ENCODE results near the gene SEC14L5.

- TF ChIP-seq CTCF (IDR thresholded peaks at IDR 0.05; ENCODE audit: poor library complexity, severe bottlenecking) (no peak), TAF1 (IDR thresholded peaks at IDR 0.05; ENCODE audit: low read depth) (no peak), POLR2AphosphoS5 (IDR thresholded peaks at IDR 0.05) (no peak), EZH2 (IDR thresholded peaks at IDR 0.05; ENCODE audit: borderline replicate concordance, insufficient read depth, low read length, poor library complexity, severe bottlenecking) (no peak), RAD21 (conservative IDR thresholded peaks at IDR 0.05) (no peak), REST (IDR thresholded peaks at IDR 0.05; ENCODE audit: borderline replicate concordance) (no peak)
These were observed 82.3 kb downstream of the SEC14L5 start for GRCh38 chr16:5040451-5040850.

Data from neural cell (in vitro differentiated cells).